Measurements from ENCODE around the gene AQP3.
A peak's percentile ranks its signal among the peaks of the same experiment; 100 is the strongest.

- TF ChIP-seq CTCF (conservative IDR thresholded peaks at IDR 0.05; ENCODE audit: low read length), result peak; percentile 66
- no peak for TF ChIP-seq EZH2phosphoT487 (IDR thresholded peaks at IDR 0.05; ENCODE audit: borderline replicate concordance, low read depth, low read length)
These were observed at the start of gene AQP3 for GRCh38 chr9:33446946-33447798.

Data from OCI-LY7 (cell line).